ENCODE results near the gene HERC2. TPM values are rescaled to one million over a fixed set of nuclear protein-coding genes. Genes with fewer than 3 reads are reported as not detected.

The HERC2 gene
- total RNA-seq, 2 donors from 2014 or later = 105 to 112 TPM

- peak; percentile 39 for DNase-seq
- Mint-ChIP-seq H3K27ac (no peak overlapping the region), H3K4me3 (no peak overlapping the region), H3K4me1 (no peaks in the 10 kb centered on the region), H3K36me3 (ENCODE audit: low read depth) (peaks cover 59% of the 10 kb centered on the region), H3K27me3 (ENCODE audit: insufficient read depth) (no peaks in the 10 kb centered on the region), H3K9me3 (no peaks in the 10 kb centered on the region)
- no peak for TF ChIP-seq CTCF (conservative IDR thresholded peaks at IDR 0.05)
- H3K27me3 ChIP-seq (ENCODE audit: control insufficient read depth, insufficient read depth, low read length, poor library complexity, severe bottlenecking) = no peaks in the 10 kb centered on the region
- H3K9ac ChIP-seq (ENCODE audit: extremely low read depth, low read length, poor library complexity, severe bottlenecking) = no peak overlapping the region
- WGBS, 2 experiments (ENCODE audit: insufficient coverage in 1 of 2, insufficient read length in 1 of 2) = 86 to 93% methylated on average over 8 to 11 of the region's 11 CpGs
- H3K9me3 ChIP-seq (ENCODE audit: control insufficient read depth, low read length) = no peaks in the 10 kb centered on the region
- H3K4me3 ChIP-seq (ENCODE audit: low read length) = no peak overlapping the region
- no peak overlapping the region for H3K27ac ChIP-seq (ENCODE audit: low read depth, low read length)
- peaks cover 83% of the 10 kb centered on the region for H3K36me3 ChIP-seq (ENCODE audit: control insufficient read depth, insufficient read depth, low read length)
- H3K4me1 ChIP-seq (ENCODE audit: control insufficient read depth, insufficient read depth, low read length) = no peaks in the 10 kb centered on the region
Observed at GRCh38 chr15:28127036-28127435, 194.9 kb downstream of the HERC2 start.

- Histone ChIP-seq H3K9me3 (ENCODE audit: control insufficient read depth, low read length) (no peaks in the 10 kb centered on the region), H3K9ac (ENCODE audit: extremely low read depth, low read length, poor library complexity, severe bottlenecking) (no peak overlapping the region), H3K4me3 (ENCODE audit: low read length) (no peak overlapping the region), H3K4me1 (ENCODE audit: control insufficient read depth, insufficient read depth, low read length) (no peaks in the 10 kb centered on the region), H3K27me3 (ENCODE audit: control insufficient read depth, insufficient read depth, low read length, poor library complexity, severe bottlenecking) (no peaks in the 10 kb centered on the region), H3K36me3 (ENCODE audit: control insufficient read depth, insufficient read depth, low read length) (peaks cover 78% of the 10 kb centered on the region), H3K27ac (ENCODE audit: low read depth, low read length) (no peak overlapping the region)
- Mint-ChIP-seq H3K4me1 (no peaks in the 10 kb centered on the region), H3K27ac (no peak overlapping the region), H3K9me3 (no peaks in the 10 kb centered on the region), H3K4me3 (no peak overlapping the region), H3K27me3 (ENCODE audit: insufficient read depth) (no peaks in the 10 kb centered on the region), H3K36me3 (ENCODE audit: low read depth) (peaks cover 63% of the 10 kb centered on the region)
- 77 to 81% methylated on average over 12 to 17 of the region's 17 CpGs for WGBS, 2 experiments (ENCODE audit: insufficient coverage in 1 of 2, insufficient read length in 1 of 2)
- DNase-seq = peak; percentile 39
- peak; percentile 81 for TF ChIP-seq CTCF (conservative IDR thresholded peaks at IDR 0.05)
Observed at GRCh38 chr15:28125673-28126651, 196.0 kb downstream of the HERC2 start.

GRCh38 chr15:28124841-28125240, 197.1 kb downstream of the HERC2 start:
- H3K4me1 Mint-ChIP-seq = no peaks in the 10 kb centered on the region
- 92 to 98% methylated on average over 7 to 10 of the region's 10 CpGs for WGBS, 2 experiments (ENCODE audit: insufficient coverage in 1 of 2, insufficient read length in 1 of 2)
- peak; percentile 36 for DNase-seq
- H3K4me3 Mint-ChIP-seq = no peak overlapping the region
- H3K27ac Mint-ChIP-seq = no peak overlapping the region
- H3K36me3 Mint-ChIP-seq (ENCODE audit: low read depth) = peaks cover 64% of the 10 kb centered on the region
- no peak overlapping the region for H3K27ac ChIP-seq (ENCODE audit: low read depth, low read length)
- no peaks in the 10 kb centered on the region for H3K27me3 Mint-ChIP-seq (ENCODE audit: insufficient read depth)
- H3K27me3 ChIP-seq (ENCODE audit: control insufficient read depth, insufficient read depth, low read length, poor library complexity, severe bottlenecking) = no peaks in the 10 kb centered on the region
- TF ChIP-seq CTCF (conservative IDR thresholded peaks at IDR 0.05) = no peak
- H3K4me3 ChIP-seq (ENCODE audit: low read length) = no peak overlapping the region
- H3K4me1 ChIP-seq (ENCODE audit: control insufficient read depth, insufficient read depth, low read length) = no peaks in the 10 kb centered on the region
- no peaks in the 10 kb centered on the region for H3K9me3 Mint-ChIP-seq
- peaks cover 78% of the 10 kb centered on the region for H3K36me3 ChIP-seq (ENCODE audit: control insufficient read depth, insufficient read depth, low read length)
- H3K9me3 ChIP-seq (ENCODE audit: control insufficient read depth, low read length) = no peaks in the 10 kb centered on the region
- H3K9ac ChIP-seq (ENCODE audit: extremely low read depth, low read length, poor library complexity, severe bottlenecking) = no peak overlapping the region
